ES-I3 (cell line): ENCODE measurements around the gene SCART1.
"Not testable (repeated sequence)": the region's sequence is repeated elsewhere in the genome, so short reads cannot be mapped to it uniquely, and the experiment has no call there.

Experiments used
- H3K36me3 ChIP-seq: 2 replicates; pipeline ENCODE4 v1.6.1; 2013; ENCODE audit warnings: mild to moderate bottlenecking, low read length, control low read depth, moderate library complexity; ENCODE audit not compliant: insufficient read depth
- H3K4me1 ChIP-seq: 2 replicates; pipeline ENCODE4 v1.6.1; 2013; ENCODE audit warnings: mild to moderate bottlenecking, control low read depth, low read length; ENCODE audit not compliant: insufficient read depth
- H3K9ac ChIP-seq: 2 replicates; pipeline ENCODE4 v1.6.1; 2013; ENCODE audit warnings: low read depth, mild to moderate bottlenecking, low read length, moderate library complexity
- H3K9me3 ChIP-seq: 2 replicates; pipeline ENCODE4 v1.6.1; 2013; ENCODE audit warnings: mild to moderate bottlenecking, low read length, moderate library complexity; ENCODE audit not compliant: control insufficient read depth, insufficient read depth

SCART1 gene

GRCh38 chr10:133453516-133454203 is at the start of gene SCART1:
Gene SCART1 (plus strand): TSS chr10:133453945. CDS start chr10:133453998, 53 bp downstream.
- Histone ChIP-seq H3K4me1 (no peaks in the 10 kb centered on the region), H3K36me3 (no peaks in the 10 kb centered on the region), H3K9me3 (peaks cover 5% of the 10 kb centered on the region; the same call in 1 of the 2 replicates), H3K9ac (no peak within 1 kb of the TSS)

DNA sequence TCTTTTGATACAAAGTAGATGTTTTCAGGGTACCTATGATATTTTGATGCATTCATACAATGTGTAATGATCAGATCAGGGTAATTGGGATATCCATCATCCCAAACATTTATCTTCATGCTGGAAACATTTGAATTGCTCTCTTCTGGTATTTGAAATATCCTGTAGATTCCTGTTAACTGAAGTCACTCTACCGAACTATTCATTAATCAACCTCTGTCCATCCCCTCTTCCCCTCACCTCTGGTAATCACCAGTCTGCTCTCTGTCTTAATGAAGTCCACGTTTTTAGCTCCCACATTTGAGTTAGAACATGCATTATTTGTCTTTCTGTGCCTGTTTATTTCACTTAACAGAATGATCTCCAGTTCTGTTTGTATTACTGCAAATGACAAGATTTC is 48.5 kb upstream of the SCART1 start:
- H3K36me3 ChIP-seq: peaks cover 11% of the 10 kb centered on the region
- no peak overlapping the region for H3K9ac ChIP-seq
- 0 out of 2 replicates have a peak, but pooled peaks cover 3% of the 10 kb centered on the region for H3K9me3 ChIP-seq
- H3K4me1 ChIP-seq: no peaks in the 10 kb centered on the region

DNA sequence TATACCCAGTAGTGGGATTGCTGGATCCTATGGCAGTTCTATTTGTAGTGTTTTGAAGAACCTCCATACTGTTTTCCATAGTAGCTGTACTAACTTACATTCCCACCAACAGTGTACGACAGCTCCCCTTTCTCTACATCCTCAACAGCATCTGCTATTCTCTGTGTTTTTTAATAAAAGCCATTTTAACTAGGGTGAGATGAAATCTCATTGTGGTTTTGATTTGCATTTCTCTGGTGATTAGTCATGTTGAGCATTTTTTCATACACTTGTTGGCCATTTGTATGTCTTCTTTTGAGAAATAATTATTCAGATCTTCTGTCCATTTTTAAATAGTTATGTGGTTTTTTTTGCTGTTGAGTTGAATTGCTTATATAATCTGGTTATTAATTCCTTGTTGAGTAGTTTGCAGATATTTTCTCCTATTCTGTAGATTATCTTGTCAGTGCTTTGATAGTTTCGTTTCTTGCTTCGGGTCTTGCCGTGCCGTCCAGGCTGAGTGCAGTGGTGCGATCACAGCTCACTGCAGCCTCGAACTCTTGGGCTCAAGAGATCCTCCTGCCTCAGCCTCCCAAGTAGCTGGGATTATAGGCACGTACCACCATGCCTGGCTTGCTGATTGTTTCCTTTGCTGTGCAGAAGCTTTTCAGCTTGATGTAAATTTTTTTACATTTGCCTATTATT is 47.8 kb upstream of the SCART1 start:
- Histone ChIP-seq H3K4me1 (no peaks in the 10 kb centered on the region), H3K9me3 (0 out of 2 replicates have a peak, but pooled peaks cover 3% of the 10 kb centered on the region), H3K9ac (no peak overlapping the region), H3K36me3 (peaks cover 10% of the 10 kb centered on the region)

DNA sequence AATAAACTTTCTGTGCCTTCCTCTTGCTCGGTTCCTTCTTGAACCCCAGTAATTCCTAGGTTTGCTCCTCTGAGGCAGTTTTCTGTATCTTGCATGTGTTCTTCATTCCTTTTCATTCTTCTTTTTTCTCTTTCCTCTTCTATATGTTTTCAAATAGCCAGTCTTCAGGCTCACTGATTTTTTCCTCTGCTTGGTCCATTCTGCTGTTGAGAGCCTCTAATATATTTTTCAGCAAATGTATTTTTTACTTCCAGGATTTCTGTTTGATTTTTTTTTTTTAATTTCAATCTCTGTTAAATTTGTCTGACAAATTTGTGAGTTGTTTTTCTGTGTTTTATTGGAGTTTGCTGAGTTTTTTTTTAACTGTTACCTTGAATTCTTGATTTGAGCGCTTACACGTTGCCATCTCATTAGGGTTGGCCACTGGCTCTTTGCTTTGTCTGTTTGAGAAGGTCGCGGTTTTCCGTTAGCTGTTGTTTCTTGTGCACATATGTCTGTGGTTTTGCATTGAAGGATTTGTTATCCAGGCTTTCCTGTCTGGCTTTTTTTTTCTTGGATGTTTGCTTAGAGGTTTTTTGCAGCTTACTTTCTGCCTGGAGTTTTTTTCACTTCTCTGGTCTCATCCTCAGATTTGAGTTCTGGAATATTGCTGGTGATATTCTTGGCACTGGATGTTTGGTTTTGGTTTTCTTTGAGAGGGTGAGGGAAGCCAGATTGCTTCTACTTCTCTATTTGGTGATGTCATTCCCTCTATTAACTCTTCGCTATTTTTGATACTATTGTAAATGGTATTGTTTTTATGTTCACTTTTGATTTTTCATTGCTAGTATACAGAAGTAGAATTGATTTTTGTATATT is 42.0 kb upstream of the SCART1 start:
- Histone ChIP-seq H3K9me3 (peaks cover 16% of the 10 kb centered on the region), H3K36me3 (peaks cover 21% of the 10 kb centered on the region), H3K9ac (no peak overlapping the region), H3K4me1 (no peaks in the 10 kb centered on the region)

GRCh38 chr10:133412381-133412711 is 41.4 kb upstream of the SCART1 start:
- H3K9ac ChIP-seq: no peak overlapping the region
- H3K4me1 ChIP-seq: no peaks in the 10 kb centered on the region
- peaks cover 21% of the 10 kb centered on the region for H3K36me3 ChIP-seq
- H3K9me3 ChIP-seq: peaks cover 16% of the 10 kb centered on the region

DNA sequence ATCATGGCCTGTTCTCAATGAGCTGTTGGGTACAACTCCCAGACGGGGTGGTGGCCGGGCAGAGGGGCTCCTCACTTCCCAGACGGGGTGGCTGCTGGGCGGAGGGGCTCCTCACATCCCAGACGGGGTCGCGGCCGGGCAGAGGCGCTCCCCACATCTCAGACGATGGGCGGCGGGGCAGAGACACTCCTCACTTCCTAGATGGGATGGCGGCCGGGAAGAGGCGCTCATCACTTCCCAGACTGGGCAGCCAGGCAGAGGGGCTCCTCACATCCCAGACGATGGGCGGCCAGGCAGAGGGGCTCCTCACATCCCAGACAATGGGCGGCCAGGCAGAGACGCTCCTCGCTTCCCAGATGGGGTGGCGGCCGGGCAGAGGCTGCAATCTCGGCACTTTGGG is 39.3 kb upstream of the SCART1 start:
- Histone ChIP-seq H3K36me3 (peaks cover 14% of the 10 kb centered on the region), H3K9me3 (peaks cover 14% of the 10 kb centered on the region)
- not testable (repeated sequence) for H3K4me1 ChIP-seq, H3K9ac ChIP-seq

DNA sequence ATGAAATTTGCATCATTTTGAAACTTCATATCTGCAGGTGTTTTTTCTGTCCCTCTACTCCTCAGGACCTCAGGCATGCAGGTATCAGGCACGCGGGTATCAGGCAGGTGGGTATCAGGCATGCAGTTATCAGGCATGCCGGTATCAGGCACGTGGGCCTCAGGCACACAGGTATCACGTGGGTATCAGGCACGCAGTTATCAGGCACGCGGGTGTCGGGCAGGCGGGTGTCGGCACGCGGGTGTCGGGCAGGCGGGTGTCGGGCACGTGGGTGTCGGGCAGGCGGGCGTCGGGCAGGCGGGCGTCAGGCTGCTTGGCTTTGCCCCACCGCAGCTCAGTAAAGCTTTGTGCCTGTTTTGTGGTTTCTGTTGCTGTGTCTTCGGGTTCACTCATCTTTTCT is 38.0 kb upstream of the SCART1 start:
- H3K9me3 ChIP-seq: peaks cover 12% of the 10 kb centered on the region
- no peaks in the 10 kb centered on the region for H3K4me1 ChIP-seq
- H3K9ac ChIP-seq: no peak overlapping the region
- peaks cover 14% of the 10 kb centered on the region for H3K36me3 ChIP-seq

- H3K4me1 ChIP-seq: peaks cover 4% of the 10 kb centered on the region; the same call in 1 of the 2 replicates
- peaks cover 5% of the 10 kb centered on the region for H3K36me3 ChIP-seq
- H3K9ac ChIP-seq: no peak overlapping the region
- peaks cover 5% of the 10 kb centered on the region; the same call in 1 of the 2 replicates for H3K9me3 ChIP-seq
Observed at GRCh38 chr10:133418289-133418993, 35.3 kb upstream of the SCART1 start.

GRCh38 chr10:133419211-133419950 is 34.4 kb upstream of the SCART1 start:
- peaks cover 5% of the 10 kb centered on the region for H3K36me3 ChIP-seq

DNA sequence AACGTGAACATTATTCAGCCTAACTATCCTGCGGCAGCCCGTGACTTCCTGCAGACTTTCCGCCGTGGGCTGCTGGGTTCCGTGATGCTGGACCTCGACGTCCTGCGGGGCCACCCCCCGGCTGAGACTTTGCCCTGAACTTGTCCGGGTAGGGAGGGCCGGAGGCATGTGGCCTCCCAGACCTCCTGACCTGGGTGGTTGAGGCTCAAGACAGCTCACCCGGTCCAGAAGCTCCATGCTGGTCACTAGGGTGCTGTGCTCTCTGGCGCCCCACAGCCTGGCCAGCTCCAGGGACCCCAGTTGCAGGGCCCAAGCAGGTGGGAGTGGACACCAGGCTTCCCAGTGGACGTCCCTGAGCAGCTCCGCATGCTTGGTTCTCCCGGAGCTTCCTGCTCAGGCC is 33.7 kb upstream of the SCART1 start:
- peaks cover 4% of the 10 kb centered on the region; the same call in 1 of the 2 replicates for H3K4me1 ChIP-seq
- peaks cover 4% of the 10 kb centered on the region for H3K36me3 ChIP-seq
- H3K9ac ChIP-seq: no peak overlapping the region
- H3K9me3 ChIP-seq: peaks cover 5% of the 10 kb centered on the region; the same call in 1 of the 2 replicates

More at GRCh38 chr10:133419211-133419950, 34.4 kb upstream of the SCART1 start:
- Histone ChIP-seq H3K9me3 (peaks cover 5% of the 10 kb centered on the region; the same call in 1 of the 2 replicates), H3K9ac (no peak overlapping the region), H3K4me1 (peaks cover 4% of the 10 kb centered on the region; the same call in 1 of the 2 replicates)

DNA sequence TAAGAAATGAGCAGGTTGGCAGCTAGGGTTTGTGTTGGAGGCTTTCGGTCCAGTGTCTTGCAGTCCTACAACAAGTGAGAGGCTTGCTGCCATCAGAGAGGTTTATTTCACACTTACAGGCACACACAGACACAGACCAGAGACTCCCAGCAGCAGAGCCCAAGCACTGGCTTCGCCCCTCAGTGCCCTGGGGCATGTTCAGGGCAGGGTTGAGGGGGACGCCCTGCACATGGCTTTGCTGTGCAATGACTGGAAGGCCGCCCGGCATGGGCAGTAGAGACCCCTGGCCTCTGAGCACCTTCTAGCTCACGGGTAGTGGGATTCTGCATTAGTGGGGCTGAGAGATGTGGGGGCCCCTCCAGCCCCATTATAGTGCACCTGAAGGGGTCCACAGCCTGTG is 33.2 kb upstream of the SCART1 start:
- H3K36me3 ChIP-seq: no peaks in the 10 kb centered on the region; the same call in 1 of the 2 replicates
- peaks cover 4% of the 10 kb centered on the region; the same call in 1 of the 2 replicates for H3K4me1 ChIP-seq
- no peaks in the 10 kb centered on the region for H3K9me3 ChIP-seq
- no peak overlapping the region for H3K9ac ChIP-seq

DNA sequence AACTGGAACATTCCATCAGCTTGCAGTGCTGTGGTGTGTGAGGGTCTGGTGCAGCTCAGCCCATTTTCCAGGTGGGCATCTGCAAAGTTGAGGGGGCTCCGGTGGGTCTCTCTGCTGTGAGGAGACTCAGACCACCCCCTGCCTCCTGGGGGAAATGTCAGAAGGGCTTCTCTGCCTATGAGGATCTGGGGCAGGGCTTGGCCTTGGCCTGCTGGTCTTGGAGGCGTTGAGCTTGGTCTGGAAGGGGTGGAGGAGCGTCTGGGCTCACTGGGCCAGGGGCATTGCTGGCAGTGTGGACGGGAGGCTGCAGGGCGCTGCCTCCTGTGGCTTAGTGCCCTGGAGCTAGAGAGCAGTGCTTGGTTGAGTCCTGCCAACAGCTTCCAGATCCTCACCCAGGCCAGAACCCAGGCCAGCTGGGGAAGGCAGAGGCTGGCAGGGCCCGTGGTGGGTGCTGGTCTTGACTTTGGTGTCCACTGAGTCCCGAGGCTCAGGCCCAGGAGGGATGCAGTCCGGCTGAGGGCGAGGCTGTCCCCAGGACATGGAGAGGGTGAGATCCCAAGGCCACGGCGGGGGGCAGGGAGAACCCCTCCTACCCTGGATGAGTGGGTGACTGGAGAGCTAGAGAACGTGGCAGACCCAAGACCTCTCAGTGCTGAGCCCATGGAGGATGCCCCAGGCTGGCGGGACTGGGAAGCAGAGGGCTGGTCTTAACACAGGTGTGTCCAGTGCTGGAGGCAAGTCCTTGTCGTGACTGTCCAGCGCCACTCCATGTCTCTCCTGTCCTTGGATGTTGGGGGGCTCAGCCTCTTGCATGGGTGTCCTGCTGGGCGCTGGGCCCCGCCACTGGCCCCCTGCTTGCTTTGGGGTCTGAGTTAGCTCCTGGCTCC is 32.2 kb upstream of the SCART1 start:
- Histone ChIP-seq H3K4me1 (peaks cover 4% of the 10 kb centered on the region; the same call in 1 of the 2 replicates), H3K9me3 (no peaks in the 10 kb centered on the region), H3K9ac (no peak overlapping the region), H3K36me3 (no peaks in the 10 kb centered on the region)
